Stimulated activated CD4-positive, alpha-beta T cell treated with anti-CD3 and anti-CD28 coated beads, Interleukin-12 subunit alpha, Interleukin-12 subunit beta, amount 100 ng/mL, for 4 hours (primary cell): ENCODE measurements around the gene HGFAC.
A peak's percentile ranks its signal among the peaks of the same experiment; 100 is the strongest.

Source experiments
- DNase-seq: peaks from one replicate; pipeline ENCODE4 v3.0.0-alpha.2; 2020

Gene HGFAC

DNA sequence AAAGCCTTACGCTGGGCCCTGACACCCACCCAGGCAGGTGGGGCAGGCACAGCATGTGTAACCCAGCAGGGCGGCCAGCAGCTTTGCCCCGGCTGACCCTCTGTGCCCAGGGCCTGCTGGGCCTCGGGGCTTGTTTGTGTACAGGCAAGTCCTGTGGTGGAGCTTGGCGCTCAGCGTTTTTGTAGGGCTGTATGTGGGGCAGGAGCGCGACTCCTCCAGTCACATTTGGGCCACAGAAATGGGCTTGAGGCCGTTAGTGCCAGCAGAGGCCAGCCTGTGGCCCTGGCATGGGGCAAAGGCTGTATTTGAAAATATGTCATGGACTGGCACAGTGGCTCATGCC lies 14.7 kb upstream of the HGFAC start:
- DNase-seq: no peak

GRCh38 chr4:3427706-3428446 lies 13.9 kb upstream of the HGFAC start:
- DNase-seq: no peak

DNA sequence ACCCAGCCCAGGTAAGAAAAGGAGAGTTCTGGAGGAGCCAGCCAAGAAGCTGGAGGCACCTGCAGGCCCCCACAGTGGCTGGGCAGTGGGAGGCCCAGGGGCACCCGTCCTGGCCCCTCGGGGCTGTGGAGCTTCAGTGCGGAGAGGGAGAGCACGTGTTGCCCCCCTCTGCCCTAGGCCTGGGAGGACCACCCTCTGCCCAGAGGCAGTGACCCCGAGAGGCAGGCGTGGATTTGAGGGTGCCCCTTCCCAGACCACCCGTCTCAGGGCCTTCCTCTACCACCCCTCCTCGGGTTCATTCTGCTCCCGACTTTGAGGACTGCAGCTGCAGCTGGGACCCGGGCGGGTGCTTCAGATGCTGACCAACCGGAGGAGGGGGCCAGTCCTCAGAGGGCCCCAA lies 12.1 kb upstream of the HGFAC start:
- DNase-seq: no peak

DNA sequence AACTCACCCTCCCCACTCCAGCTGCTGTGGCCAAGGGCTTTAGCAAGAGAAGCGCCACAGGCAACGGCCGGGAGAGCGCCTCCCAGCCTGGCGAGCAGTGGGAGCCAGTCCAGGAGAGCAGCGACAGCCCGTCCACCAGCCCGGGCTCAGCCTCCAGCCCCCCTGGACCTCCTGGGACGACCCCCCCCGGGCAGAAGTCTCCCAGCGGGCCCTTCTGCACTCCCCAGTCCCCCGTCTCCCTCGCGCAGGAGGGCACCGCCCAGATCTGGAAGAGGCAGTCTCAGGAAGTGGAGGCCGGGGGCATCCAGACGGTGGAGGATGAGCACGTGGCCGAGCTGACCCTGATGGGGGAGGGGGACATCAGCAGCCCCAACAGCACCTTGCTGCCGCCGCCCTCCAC lies 11.2 kb upstream of the HGFAC start:
- DNase-seq: no peak

DNA sequence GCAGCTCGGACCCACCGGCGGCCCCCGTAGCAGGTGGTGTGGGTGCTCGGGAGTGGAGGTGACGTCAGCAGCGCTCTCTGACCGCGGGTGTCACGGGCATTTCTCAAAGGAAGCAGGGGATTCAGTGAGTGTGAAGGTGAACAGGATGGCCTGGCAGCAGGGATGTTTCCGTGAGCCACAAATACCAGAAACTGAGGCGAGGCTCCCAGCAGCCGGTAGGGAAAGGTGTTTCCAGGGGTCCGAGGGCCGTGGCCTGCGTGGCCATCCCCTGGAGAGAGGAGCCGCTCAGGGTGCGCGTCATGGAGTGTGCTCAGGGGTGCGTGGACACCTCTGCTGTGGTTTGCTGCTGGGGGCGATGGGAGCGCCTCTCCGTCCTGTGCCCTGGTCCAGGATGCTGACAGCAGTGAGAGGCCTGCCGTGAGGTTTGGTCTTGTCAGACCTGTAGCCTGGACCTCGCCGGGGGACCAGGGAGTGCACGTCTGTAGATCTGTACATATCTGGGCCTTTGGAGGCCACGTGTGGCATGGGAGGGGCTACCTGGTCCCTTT lies 10.2 kb upstream of the HGFAC start:
- no peak for DNase-seq

DNA sequence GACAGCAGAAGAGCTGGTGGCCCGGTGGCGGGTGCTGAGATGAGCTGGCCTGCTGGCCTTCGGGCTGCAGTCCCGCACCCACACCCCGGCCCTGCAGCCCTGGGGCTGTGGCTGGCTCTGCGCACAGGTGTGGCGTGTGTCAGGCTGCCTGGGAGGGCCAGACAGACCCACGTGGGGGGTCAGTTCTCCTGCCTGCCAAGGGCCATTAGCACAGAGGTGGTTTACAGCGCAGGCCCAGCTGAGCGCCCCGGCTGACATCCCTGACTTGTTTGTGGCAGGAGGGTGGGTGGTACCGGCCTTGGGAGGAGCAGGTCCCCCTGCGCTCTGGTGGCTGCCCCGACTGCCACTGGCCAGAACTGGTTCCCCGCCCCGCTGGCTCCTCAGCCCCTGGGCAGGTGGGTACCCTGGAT lies 9.4 kb upstream of the HGFAC start:
- no peak for DNase-seq

GRCh38 chr4:3433138-3433869 lies 8.5 kb upstream of the HGFAC start:
- no peak for DNase-seq

DNA sequence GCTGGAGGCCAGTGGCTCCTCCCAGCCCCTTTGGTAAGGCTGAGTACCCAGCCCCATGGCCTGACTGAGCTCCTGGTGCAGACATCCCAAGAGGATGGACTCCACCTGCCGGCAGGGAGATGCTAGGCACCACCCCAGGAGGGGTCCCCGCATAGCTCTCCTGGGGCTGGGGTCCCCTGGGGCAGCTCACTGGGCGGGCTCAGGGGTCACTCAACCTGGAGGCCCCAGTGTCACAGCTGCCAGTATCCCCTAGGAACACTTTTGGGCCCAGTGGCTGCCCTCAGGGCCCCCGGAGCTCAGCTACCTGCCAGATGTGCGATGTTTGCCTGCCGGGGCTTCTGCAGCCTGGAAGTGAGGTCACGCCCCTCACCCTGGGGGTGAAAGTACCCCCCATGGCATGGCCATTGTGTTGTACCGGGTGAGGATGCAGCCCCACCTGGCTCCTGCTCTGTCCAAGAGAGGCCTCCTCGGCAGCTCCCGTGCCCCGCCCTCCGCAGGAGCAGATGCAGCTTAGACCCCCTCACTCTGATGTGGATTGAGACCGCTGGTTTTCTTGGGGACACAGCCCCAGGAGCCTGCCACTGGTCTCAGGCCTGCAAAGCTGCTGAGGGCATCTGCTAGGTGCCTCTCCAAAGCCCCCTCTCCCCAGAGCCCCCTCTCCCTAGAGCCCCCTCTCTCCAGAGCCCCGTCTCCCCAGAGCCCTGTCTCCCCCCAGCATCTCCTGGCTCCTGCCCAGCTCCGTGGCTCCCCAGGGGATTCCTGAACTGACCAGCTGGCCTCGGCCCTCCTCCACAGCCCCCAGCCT lies 6.7 kb upstream of the HGFAC start:
- DNase-seq: no peak

DNA sequence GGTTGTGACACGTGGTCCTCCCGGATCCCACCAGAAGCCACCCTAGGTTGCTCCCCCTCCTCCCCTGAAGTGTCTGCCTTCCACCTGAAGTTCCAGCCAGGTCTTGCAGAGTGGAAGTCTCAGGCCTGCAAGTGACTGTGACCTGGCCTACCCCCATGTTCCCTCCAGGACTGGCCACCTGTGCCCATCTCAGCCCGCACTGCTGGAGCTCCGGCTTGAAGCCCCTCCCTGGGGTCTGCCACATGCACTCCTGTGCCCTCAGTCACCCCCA lies 6.1 kb upstream of the HGFAC start:
- DNase-seq: no peak

DNA sequence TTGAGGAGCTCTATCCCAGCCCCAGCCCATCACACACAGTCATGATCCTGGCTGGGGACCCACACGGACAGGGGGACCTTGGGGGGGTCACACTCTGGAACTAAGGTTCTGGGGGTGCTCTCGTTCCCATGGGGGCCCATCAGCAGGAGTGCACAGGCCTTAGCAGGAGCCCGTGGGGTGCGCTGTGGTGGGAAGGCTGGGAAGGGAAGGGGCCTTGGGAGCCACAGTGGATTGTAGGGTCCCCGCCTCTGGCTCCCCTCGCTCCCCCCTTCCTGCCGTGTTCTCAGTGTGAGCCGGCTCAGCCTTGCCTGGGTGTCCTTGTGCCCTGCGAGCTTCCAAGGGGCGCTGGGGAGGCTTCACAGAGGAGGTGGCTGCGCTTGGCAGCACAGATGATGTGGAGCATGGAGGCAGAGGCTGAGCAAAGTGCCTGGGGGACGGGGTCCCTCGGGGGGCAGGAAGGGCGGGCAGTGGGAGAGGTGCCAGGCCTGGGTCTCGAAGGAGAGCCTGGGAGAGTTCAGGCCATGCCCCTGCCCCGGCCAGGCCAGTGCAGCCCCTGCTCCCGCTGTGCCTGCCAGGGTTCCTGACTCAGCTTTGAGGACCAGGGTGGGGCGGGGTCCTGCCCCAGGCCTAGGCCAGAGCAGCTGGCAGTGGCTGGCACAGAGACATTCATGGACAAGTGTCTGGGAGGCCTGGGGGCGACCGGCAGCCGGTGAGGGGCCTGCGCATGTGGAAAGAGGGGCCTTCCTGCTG lies 5.5 kb upstream of the HGFAC start:
- DNase-seq: no peak

GRCh38 chr4:3436798-3437581 lies 4.8 kb upstream of the HGFAC start:
- DNase-seq: no peak

GRCh38 chr4:3437582-3437936 lies 4.2 kb upstream of the HGFAC start:
- no peak for DNase-seq

GRCh38 chr4:3437998-3438846 lies 3.5 kb upstream of the HGFAC start:
- no peak for DNase-seq

DNA sequence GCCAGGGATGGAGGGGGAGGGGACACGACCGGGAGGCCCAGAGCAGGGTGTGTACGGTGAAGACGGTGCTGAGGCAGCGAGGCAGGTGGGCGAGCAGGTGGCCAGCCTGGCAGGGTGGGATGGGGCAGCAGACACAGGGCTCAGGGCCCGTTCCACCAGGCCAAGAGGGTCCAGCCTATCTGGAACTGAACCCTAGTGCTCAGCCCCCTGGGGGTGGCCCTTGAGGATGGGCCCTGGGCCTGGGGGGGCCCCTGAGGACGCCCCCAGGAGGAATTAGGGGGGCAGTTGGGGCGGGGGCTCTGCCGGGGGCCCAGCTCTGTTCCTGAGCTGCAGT lies 3.0 kb upstream of the HGFAC start:
- DNase-seq: no peak

GRCh38 chr4:3439391-3439790 lies 2.4 kb upstream of the HGFAC start:
- no peak for DNase-seq

- no peak for DNase-seq
These were observed 1.8 kb upstream of the HGFAC start for GRCh38 chr4:3440011-3440410.

DNA sequence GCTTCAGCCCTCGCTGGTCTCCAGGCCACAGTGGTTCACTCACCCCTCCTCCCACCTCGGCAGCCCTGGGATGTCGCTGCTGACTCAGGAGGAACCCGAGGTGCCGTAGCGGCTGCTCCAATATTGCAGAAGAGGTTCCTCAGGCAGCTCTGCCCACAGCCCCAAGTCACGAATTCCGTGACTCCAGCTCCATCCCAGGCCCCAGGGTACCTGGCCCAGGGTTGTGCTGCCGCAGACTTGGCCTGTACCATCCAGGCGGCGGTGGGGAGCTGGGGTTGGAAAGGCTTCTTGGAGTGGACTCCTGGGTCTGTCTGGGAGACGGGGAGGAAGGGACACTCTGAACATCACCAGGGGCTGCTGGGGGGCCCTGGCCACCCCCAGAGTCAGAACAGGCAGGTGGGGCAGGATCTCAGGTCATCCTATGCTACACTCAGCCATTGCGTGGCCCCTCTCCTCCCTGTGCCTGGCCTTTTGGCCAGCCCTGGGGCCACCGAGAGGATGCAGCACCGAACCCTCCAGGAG lies 728 bp upstream of the HGFAC start:
- no peak for DNase-seq

DNA sequence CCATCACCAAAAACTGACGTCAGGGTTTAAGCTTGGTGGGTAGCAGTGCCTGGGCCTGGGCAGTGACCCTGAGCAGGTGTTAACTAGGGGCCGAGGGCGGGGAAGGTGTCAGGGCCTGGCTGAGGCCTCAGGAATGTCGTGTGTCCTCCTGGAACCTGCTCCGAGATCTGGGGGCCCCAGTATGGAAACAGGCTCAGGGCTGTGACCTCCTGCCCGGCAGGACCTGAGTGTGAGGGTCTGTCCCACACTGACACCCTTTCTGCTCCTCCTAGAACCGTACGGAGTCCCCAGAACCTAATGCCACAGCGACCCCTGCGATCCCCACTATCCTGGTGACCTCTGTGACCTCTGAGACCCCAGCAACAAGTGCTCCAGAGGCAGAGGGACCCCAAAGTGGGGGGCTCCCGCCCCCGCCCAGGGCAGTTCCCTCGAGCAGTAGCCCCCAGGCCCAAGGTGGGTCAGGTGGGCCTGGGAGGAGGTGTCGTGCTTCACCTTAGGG lies 741 bp downstream of the HGFAC start:
- DNase-seq: no peak

GRCh38 chr4:3442959-3443749 lies 1.4 kb downstream of the HGFAC start:
- peak; percentile 63 for DNase-seq

- DNase-seq: no peak
These were observed 2.1 kb downstream of the HGFAC start for GRCh38 chr4:3443750-3444309.
